Fibroblast of lung (primary cell): ENCODE results near the gene ASH1L.

ENCODE experiments used
- EZH2 ChIP-seq: IDR thresholded peaks from 2 replicates; pipeline ENCODE4 v1.5.1; 2012; ENCODE audit warnings: low read length, control low read depth, mild to moderate bottlenecking; ENCODE audit errors: missing control alignments
- TF ChIP-seq, protein P1 (sequence below), 2 donors: IDR thresholded peaks in 1 of 2; conservative IDR thresholded peaks in 1 of 2; 1 replicate in 1 of 2; 2 replicates in 1 of 2; pipeline ENCODE4 v1.5.1; 2011 to 2012; ENCODE audit warnings: low read length in 2 of 2, control low read depth in 1 of 2, inconsistent platforms in 1 of 2, low read depth in 1 of 2, mild to moderate bottlenecking in 1 of 2

DNA sequence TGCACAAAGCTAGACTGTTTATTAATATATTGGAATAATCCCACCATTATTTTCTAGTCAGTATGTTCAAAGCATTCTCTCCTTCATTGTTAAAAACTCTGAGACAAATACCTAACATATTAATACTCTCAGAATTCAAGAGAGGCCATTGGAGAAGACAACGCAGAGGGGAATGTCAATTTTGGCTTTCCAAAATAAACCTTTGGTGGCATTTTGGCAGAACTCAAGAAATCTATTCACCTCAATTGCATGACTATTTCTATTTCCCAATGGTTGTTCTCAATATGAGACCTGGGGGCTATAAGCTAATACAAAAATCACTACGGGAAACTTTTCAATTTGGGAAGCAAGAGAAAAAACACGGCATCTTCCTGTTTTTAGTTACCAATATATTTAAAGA is 183.4 kb downstream of the ASH1L start:
- no peak for TF ChIP-seq EZH2
- TF ChIP-seq, protein P1, sequence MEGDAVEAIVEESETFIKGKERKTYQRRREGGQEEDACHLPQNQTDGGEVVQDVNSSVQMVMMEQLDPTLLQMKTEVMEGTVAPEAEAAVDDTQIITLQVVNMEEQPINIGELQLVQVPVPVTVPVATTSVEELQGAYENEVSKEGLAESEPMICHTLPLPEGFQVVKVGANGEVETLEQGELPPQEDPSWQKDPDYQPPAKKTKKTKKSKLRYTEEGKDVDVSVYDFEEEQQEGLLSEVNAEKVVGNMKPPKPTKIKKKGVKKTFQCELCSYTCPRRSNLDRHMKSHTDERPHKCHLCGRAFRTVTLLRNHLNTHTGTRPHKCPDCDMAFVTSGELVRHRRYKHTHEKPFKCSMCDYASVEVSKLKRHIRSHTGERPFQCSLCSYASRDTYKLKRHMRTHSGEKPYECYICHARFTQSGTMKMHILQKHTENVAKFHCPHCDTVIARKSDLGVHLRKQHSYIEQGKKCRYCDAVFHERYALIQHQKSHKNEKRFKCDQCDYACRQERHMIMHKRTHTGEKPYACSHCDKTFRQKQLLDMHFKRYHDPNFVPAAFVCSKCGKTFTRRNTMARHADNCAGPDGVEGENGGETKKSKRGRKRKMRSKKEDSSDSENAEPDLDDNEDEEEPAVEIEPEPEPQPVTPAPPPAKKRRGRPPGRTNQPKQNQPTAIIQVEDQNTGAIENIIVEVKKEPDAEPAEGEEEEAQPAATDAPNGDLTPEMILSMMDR (conservative IDR thresholded peaks at IDR 0.05 in 1 of 2, IDR thresholded peaks at IDR 0.05 in 1 of 2; ENCODE audit: low read depth in 1 of 2, low read length in 2 of 2) = no peak
